MCF 10A (cell line): ENCODE data around the gene MAPKAPK2. TPM values are rescaled to one million over a fixed set of nuclear protein-coding genes. Genes with fewer than 3 reads are reported as not detected.

Source experiments
- BruUV-seq: library from RNA; stranded (reverse); fragments of 400-500 nt; replicated peaks from 2 replicates; lab custom pipeline; 2021; lab: Mats Ljungman, UMichigan
- CTCF ChIA-PET: fragments of 300-600 bp; sonication (Branson Sonifier 250); formaldehyde crosslinking; extraction: SDS; loops from one replicate; lab custom pipeline; 2021; ENCODE audit warnings: antibody characterized with exemption, inconsistent platforms; lab: Yijun Ruan, JAX
- POLR2A ChIA-PET: fragments of 300-600, 350-650 bp; sonication (Branson Sonifier 250); formaldehyde crosslinking; extraction: SDS; loops from one replicate; lab custom pipeline; 2020; ENCODE audit warnings: antibody characterized with exemption, inconsistent platforms; lab: Yijun Ruan, JAX
- DNase-seq: peaks from one replicate; pipeline ENCODE4 v3.0.0-alpha.2; 2018; ENCODE audit not compliant: unreplicated experiment
- H3K27ac Mint-ChIP-seq: one replicate; pipeline ENCODE4 v1.8.0; 2022; ENCODE audit warnings: mild to moderate bottlenecking, low read depth, mixed read lengths; ENCODE audit not compliant: unreplicated experiment
- H3K27me3 Mint-ChIP-seq: one replicate; pipeline ENCODE4 v1.8.0; 2022; ENCODE audit warnings: mixed read lengths; ENCODE audit not compliant: insufficient read depth, unreplicated experiment
- H3K36me3 Mint-ChIP-seq: one replicate; pipeline ENCODE4 v1.8.0; 2022; ENCODE audit warnings: mild to moderate bottlenecking, moderate library complexity, mixed read lengths; ENCODE audit not compliant: insufficient read depth, unreplicated experiment
- H3K4me1 Mint-ChIP-seq: one replicate; pipeline ENCODE4 v1.8.0; 2022; ENCODE audit warnings: mixed read lengths; ENCODE audit not compliant: insufficient read depth, unreplicated experiment
- H3K4me3 Mint-ChIP-seq: one replicate; pipeline ENCODE4 v1.8.0; 2022; ENCODE audit warnings: mild to moderate bottlenecking, moderate library complexity, mixed read lengths; ENCODE audit not compliant: unreplicated experiment
- H3K9me3 Mint-ChIP-seq: one replicate; pipeline ENCODE4 v1.8.0; 2022; ENCODE audit warnings: mixed read lengths; ENCODE audit not compliant: unreplicated experiment
- intact Hi-C: fragments of 100-400 bp; cut with micrococcal nuclease; formaldehyde crosslinking; loops from 2 replicates; pipeline ENCODE4 v1.14.1; 2022
- total RNA-seq: library from RNA; stranded (reverse); gene quantifications from 2 replicates; pipeline ENCODE4 v1.2.3, GENCODE V29; 2022
- TF ChIP-seq, protein P1 (sequence below): fragments of 200-600 bp; IDR thresholded peaks from one replicate; pipeline ENCODE4 v1.8.0; 2022; ENCODE audit warnings: antibody characterized with exemption, mild to moderate bottlenecking; ENCODE audit not compliant: unreplicated experiment

MAPKAPK2 gene
- total RNA-seq, 1 experiment from 2014 or later = 142 TPM

DNA sequence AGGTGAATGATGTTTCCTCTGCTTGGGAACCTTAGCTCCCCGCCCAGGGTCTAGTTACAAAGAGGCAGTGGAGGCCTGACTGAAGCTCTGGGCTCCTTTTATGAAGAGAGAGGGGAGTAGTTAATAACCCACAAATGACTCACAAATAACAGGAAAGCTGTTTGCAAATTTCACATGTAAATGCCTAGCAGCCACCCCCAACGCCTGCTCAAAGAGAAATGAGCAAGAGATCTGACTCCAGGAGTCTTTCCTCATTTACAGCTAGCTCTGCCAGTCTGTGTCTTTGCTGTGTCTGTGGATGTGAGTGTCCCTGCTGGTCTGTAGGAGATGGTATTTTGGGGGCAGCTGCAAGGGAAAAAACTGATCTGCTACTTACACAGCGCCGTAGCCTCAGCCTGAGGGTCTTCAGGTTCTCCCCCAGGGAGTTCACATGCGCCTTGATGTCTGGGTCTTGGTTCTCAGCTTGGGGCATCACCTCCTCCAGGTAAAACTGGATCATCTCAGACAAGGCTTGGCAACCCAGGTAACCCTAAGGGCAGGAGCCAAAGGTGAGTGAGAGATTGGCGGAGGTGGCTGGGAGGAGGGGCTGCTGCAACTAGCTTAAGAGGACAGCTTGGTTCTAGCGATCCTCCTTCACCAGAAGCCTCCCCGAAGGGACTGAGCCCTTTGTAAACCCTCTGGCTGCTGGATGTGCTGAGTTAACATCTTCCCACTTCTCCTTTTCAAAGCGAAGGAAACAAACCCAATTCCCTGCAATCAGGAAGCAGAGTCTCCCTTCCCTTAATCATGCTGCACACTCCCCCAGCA, 86.0 kb downstream of the MAPKAPK2 start, which contains the start of gene IL19:
IL19 (plus strand) TSS at position 243 of the 807 bp plus-strand sequence. CDS start 65,890 bp downstream, outside the sequence.
- DNase-seq = peak; percentile 28
- CTCF ChIA-PET = interaction anchor here (0.7 to 6.9 kb wide), 10 partner anchors 10 to 209 kb away, joined by 3 to 28 read pairs (median 6); no protein-coding TSS in a partner anchor
- no peaks in the 10 kb centered on the region for H3K4me1 Mint-ChIP-seq
- H3K36me3 Mint-ChIP-seq = no peaks in the 10 kb centered on the region
- H3K4me3 Mint-ChIP-seq = no peak within 1 kb of the TSS
- peaks cover 52% of the 10 kb centered on the region for H3K27me3 Mint-ChIP-seq
- H3K9me3 Mint-ChIP-seq = no peaks in the 10 kb centered on the region
- POLR2A ChIA-PET = interaction anchor here (1.0 to 1.1 kb wide), 2 partner anchors 10 to 15 kb away, joined by 3 to 5 read pairs; no protein-coding TSS in a partner anchor
- TF ChIP-seq, protein P1, sequence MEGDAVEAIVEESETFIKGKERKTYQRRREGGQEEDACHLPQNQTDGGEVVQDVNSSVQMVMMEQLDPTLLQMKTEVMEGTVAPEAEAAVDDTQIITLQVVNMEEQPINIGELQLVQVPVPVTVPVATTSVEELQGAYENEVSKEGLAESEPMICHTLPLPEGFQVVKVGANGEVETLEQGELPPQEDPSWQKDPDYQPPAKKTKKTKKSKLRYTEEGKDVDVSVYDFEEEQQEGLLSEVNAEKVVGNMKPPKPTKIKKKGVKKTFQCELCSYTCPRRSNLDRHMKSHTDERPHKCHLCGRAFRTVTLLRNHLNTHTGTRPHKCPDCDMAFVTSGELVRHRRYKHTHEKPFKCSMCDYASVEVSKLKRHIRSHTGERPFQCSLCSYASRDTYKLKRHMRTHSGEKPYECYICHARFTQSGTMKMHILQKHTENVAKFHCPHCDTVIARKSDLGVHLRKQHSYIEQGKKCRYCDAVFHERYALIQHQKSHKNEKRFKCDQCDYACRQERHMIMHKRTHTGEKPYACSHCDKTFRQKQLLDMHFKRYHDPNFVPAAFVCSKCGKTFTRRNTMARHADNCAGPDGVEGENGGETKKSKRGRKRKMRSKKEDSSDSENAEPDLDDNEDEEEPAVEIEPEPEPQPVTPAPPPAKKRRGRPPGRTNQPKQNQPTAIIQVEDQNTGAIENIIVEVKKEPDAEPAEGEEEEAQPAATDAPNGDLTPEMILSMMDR = no peak
- BruUV-seq = no TSS peak
- intact Hi-C loops = no loop called here
- H3K27ac Mint-ChIP-seq = no peak within 1 kb of the TSS

DNA sequence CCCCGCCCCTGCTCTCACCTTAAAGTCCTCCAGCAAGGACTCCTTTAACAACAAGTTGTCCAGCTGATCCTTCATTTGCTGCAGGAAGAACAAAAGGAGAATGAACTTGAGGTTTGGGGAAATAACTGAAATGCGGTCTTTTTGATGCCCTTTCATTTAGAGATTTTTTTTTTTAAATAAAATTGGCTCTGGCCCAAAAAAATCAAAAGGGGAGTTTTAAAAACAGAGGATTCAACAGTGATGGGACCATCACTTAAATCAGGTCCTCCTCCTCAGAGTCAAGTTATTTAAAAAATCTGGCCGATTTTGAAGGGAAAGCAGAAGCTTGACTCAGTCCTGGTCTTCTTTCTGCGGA, 86.6 kb downstream of the MAPKAPK2 start:
- no TSS peak for BruUV-seq
- TF ChIP-seq, protein P1 = no peak
- ChIA-PET POLR2A (interaction anchor here (1.1 kb wide), 1 partner anchor 15 kb away, joined by 3 read pairs; no protein-coding TSS in a partner anchor), CTCF (interaction anchor here (0.7 to 1.9 kb wide), 6 partner anchors 22 to 808 kb away, joined by 3 to 9 read pairs (median 3); no protein-coding TSS in a partner anchor)
- Mint-ChIP-seq H3K27ac (no peak overlapping the region), H3K9me3 (no peaks in the 10 kb centered on the region), H3K4me1 (no peaks in the 10 kb centered on the region), H3K4me3 (no peak overlapping the region), H3K27me3 (peaks cover 52% of the 10 kb centered on the region), H3K36me3 (no peaks in the 10 kb centered on the region)
- intact Hi-C loops = no loop called here
- DNase-seq = no peak

DNA sequence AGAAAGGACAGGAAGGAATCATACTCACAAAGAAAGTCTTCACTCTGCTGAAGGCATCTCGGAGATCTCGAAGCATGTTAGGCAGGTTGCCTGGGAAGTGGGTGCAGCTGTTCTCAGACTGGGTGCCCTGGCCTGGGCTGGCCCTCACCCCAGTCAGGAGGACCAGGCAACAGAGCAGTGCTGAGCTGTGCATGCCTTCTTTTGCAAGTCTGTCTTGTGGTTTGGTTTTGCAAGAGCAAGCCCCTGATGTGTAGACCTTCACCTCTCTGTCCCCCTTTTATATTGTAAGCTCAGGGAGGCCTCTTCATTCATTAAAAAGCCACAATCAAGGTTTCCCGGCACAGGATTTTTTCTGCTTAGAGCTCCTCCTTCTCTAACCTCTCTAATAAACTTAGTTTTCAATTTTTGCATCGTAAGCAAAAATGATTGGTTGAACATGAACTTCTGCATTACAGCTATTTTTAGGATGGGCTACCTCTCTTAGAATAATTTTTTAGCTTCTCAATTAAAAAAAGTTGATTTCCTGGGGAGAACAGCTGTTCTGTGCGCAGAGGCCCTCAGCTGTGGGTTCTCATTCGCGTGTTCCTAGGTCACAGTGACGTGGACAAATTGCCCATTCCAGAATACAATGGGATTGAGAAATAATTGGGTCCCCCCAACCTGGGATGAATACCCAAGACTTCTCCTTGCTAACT, 87.7 kb downstream of the MAPKAPK2 start, which contains the start of gene IL10:
IL10 (minus strand) TSS at position 252 of the 695 bp plus-strand sequence; CDS start at position 193, 59 bp downstream.
- no TSS peak for BruUV-seq
- Mint-ChIP-seq H3K4me3 (no peak within 1 kb of the TSS), H3K4me1 (no peaks in the 10 kb centered on the region), H3K27ac (no peak within 1 kb of the TSS), H3K36me3 (no peaks in the 10 kb centered on the region), H3K27me3 (peaks cover 52% of the 10 kb centered on the region), H3K9me3 (no peaks in the 10 kb centered on the region)
- CTCF ChIA-PET = interaction anchor here (0.6 to 2.4 kb wide), 14 partner anchors 10 to 209 kb away, joined by 3 to 12 read pairs (median 3); partner anchors contain the start of genes DYRK3 and IL20
- TF ChIP-seq, protein P1 = no peak
- DNase-seq = no peak
- intact Hi-C loops = no loop called here
- POLR2A ChIA-PET = interaction anchor here (1.0 to 1.1 kb wide), 3 partner anchors 14 to 86 kb away, joined by 3 read pairs; no protein-coding TSS in a partner anchor
